Gastrocnemius medialis (tissue), 4 donors: ENCODE measurements around the gene KCNG3.

Source experiments
- CTCF ChIP-seq, 5 experiments: fragments of 450-650 bp in 3 of 5; fragments of 200-600 bp in 2 of 5; sonication (generic) in 2 of 5; IDR thresholded peaks in 4 of 5; conservative IDR thresholded peaks in 1 of 5; 1 replicate in 4 of 5; 2 replicates in 1 of 5; pipeline ENCODE4 v1.5.1; 2016 to 2019; ENCODE audit warnings: antibody characterized with exemption in 5 of 5, mild to moderate bottlenecking in 3 of 5, moderate library complexity in 3 of 5
- POLR2A ChIP-seq, 2 donors: fragments of 450-650 bp; IDR thresholded peaks; one replicate each; pipeline ENCODE4 v1.6.1; 2017; ENCODE audit warnings: antibody characterized with exemption in 2 of 2, mild to moderate bottlenecking in 2 of 2, moderate library complexity in 2 of 2

- TF ChIP-seq CTCF (IDR thresholded peaks at IDR 0.05 in 4 of 5, conservative IDR thresholded peaks at IDR 0.05 in 1 of 5) (no peak), POLR2A (IDR thresholded peaks at IDR 0.05) (no peak)
Observed at GRCh38 chr2:42495611-42496010, 1.8 kb upstream of the KCNG3 start.
